Stimulated activated CD4-positive, alpha-beta T cell treated with anti-CD3 and anti-CD28 coated beads, TNF-alpha, amount 100 ng/mL, for 24 hours (primary cell): ENCODE results near the gene ME2.
A peak's percentile ranks its signal among the peaks of the same experiment; 100 is the strongest.
"Not testable (repeated sequence)": the region's sequence is repeated elsewhere in the genome, so short reads cannot be mapped to it uniquely, and the experiment has no call there.

Experiments
- DNase-seq, 3 experiments: peaks; one replicate each; pipeline ENCODE4 v3.0.0-alpha.2; 2020; ENCODE audit warnings: low read depth in 3 of 3

Gene ME2

GRCh38 chr18:50924372-50924771, 45.5 kb downstream of the ME2 start:
- no peak for DNase-seq

GRCh38 chr18:50926521-50926920, 47.6 kb downstream of the ME2 start:
- DNase-seq, result no peak

DNA sequence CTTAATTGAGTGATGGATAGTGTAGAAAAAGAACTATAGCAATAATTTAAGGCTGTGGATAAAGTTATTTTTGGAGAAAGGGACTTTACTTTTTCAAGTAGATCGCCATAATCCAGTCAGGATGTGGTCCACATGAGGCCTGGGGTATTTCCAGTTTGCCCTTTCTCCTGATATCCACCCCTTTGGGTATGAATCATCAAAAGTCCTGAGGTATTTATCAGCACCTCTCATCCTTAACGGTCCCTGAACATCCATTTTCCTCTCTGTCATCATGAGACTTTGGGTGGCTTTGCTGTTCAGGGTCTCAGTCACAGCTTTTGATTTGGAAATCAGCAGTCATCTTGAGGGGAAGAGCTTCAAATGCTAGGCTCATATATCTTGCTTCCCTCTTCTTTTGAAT, 49.6 kb downstream of the ME2 start:
- no peak for DNase-seq

DNA sequence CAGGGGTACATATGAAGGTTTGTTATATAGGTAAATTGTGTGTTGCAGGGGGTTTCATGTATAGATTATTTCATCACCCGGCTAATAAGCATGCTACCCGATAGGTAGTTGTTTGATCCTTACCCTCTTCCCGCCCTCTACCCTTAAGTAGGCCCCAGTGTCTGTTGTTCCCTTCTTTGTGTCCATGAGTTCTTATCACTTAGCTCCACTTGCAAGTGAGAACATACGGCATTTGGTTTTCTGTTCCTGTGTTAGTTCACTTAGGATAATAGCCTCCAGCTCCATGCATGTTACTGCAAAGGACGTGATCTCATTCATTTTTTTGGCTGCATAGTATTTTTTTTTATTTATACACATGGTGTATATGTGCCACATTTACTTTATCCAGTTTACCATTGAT, 54.8 kb downstream of the ME2 start:
- DNase-seq, result no peak

DNA sequence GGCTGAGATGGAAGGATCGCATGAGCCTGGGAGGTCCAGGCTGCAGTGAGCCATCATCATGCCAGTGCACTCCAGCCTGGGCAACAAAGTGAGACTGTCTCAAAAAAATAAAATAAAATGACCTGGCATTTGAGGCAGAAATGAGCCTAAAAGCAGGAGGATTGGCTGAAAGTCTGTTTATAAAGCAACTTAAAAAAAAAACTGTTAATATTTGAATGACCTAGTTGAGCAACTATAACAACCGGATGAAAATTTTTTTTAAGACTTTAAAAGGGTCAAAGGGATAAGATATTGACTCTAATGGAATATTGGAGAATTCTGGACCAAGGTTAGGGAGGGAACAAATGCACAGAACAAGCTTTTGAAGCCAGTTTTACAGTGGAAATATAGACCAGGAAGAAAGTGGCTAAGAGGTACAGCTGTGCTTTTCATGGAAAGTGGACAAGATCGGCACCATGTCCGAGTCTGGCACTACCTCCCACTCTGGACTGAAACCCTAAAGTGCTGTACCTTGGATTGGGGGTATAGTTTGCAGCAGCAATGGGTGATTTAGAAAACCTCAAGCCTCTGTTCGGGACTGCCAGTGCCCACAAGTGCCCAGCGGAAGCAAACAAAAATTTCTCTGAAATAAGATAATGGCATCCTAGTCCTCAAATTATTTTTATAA, 55.8 kb downstream of the ME2 start:
- DNase-seq, result no peak

DNA sequence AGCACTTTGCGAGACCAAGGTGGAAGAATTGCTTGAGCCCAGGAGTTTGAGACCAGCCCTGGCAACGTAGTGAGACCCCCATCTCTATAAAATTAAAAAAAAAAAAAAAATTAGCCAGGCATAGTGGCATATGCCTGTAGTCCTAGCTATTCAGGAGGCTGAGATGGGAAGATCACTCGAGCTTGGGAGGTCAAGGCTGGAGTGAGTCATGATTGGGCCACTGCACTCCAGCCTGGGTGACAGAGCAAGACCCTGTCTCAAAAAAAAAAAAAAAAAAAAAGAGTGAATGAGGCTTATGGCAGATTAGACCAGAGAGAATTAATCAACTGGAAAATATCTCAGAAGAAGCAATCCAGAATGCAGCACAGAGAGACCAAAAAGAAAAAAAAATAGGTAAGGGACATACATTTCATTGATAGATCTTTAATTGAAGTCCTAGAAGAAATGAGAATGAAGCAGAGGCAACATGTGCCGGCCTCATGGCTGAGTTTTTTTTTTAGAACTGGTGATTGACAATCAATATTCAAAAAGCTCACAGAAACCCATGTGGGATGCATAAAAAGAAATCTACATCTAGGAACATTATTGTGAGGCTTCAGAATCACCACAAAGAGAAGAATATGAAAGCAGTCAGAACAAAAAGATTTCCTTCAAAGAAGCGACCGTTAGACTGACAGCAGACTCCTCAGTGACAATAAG, 56.7 kb downstream of the ME2 start:
- DNase-seq, result no peak

GRCh38 chr18:50937183-50937582, 58.3 kb downstream of the ME2 start:
- no peak for DNase-seq

- no peak for DNase-seq
Observed at GRCh38 chr18:50938912-50939311, 60.0 kb downstream of the ME2 start.

DNA sequence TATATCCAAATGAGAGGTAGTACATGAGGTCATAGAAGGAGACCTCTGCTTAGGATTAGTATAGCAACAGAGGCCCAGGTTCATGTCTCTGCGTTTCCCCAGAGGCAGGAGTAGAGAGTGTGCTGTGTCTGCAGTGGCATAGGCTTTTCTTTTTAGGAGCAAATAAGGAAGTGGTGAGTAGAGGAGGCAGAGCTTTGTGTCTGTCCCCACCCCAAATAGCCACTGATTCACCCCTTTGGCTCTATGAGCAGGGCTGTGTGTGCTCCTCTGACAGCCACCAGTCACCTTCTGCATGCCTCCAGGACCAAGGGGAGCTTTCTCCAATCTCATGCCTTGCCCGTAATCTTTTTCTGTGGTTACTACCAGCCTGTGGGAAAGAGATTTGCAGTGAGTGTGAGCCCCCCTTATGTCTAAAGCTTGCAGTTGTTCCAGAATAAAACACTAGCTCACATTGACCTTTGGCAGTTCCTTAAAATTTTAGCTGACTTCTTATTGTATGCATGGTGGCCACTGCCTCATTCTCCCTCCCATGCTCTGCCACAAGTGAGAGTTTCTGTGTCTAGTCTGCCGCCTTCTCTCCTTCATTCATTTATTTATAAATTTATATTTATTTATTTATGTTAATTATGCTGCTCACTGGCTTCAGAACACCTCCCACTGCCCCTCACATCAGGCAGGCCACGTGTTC, 65.5 kb downstream of the ME2 start:
- DNase-seq, result no peak

DNA sequence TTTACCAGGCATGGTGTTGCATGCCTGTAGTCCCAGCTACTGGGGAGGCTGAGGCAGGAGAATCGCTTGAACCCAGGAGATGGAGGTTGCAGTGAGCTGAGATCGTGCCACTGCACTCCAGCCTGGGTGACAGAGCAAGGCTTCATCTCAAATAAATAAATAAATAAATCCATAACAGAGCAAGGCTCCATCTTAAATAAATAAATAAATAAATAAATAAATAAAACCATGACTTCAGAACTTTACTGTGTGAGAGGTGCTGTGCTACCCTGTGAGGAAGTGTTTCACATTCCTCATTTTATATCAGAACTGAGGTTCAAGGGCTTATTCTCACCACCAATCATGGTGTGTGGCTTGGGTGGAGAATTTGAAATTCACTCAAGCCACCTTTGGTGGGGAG, 67.0 kb downstream of the ME2 start:
- DNase-seq, result not testable (repeated sequence)

- no peak for DNase-seq
Observed at GRCh38 chr18:50947899-50948298, 69.0 kb downstream of the ME2 start.

GRCh38 chr18:50949185-50949584, 70.3 kb downstream of the ME2 start:
- no peak for DNase-seq

GRCh38 chr18:50950626-50951025, 71.7 kb downstream of the ME2 start:
- no peak for DNase-seq

DNA sequence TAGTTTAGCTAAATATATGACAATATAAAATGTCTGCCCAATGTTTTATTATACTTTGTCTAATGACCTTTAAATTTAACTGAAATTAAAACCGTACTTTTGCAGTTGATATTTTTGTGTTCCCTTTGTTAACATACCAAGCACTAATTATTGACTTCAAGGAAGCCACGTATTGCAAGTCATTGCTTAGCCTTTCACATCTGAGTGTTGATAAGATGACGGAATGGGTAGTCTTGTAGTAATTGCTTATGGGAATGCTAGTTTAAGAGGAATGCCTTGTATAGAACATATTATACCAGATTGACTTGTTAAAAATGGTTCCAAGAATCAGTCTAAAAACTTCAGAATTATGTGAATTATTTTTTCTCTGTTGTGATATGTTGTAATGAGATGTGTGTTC, 74.9 kb downstream of the ME2 start:
- DNase-seq, result no peak

DNA sequence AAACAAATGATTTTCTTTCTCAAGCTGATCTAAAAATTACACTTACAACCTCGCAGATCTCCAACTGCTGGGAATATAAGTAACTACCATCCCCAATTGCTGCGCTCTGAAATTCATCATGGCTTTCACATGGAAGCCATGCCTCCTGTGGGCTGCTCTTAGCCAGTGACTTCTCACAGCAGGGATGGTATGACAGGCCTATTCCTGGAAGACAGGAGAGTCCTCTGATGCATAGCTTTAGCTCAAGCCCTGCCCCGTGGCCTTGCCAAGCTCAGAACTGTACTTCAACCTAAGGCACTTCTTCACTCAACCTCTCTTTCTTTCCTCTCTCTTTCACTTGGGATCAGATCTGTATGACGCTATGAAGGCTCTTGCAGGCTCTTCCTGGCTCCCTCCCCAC, 76.3 kb downstream of the ME2 start:
- DNase-seq, result no peak

DNA sequence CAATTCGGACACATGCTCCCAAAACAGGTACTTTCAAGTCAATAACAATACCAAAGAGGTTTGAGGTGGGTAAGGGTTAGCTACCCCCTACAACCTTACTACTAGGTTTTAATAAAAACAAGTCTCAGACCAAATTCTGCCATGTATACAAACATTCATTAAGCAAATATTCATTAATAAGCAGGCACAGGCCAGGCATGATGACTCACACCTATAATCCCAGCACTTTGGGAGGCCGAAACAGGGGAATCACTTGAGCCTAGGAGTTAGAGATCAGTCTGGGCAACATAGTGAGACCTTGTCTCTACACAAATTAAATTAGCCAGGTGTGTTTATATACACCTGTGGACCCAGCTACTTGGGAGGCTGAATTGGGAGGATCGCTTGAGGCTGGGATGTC, 77.2 kb downstream of the ME2 start:
- no peak for DNase-seq

DNA sequence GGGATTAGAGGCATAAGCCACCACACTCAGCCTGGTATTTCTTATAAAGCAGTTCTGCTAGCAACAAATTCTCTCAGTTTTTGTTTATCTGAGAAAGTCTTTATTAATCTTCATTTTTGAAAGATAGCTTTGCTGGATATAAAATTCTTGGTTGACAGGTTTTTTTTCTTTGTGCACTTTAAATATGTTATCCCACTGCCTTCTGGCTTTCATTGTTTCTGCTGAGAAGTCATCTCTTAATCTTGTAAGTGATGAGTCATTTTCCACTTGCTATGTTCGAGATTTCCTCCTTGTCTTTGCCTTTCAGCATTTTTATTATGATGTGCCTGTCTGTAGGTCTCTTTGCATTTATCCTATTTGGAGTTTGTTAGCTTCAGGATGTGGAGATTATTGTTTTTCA, 83.1 kb downstream of the ME2 start:
- no peak for DNase-seq

DNA sequence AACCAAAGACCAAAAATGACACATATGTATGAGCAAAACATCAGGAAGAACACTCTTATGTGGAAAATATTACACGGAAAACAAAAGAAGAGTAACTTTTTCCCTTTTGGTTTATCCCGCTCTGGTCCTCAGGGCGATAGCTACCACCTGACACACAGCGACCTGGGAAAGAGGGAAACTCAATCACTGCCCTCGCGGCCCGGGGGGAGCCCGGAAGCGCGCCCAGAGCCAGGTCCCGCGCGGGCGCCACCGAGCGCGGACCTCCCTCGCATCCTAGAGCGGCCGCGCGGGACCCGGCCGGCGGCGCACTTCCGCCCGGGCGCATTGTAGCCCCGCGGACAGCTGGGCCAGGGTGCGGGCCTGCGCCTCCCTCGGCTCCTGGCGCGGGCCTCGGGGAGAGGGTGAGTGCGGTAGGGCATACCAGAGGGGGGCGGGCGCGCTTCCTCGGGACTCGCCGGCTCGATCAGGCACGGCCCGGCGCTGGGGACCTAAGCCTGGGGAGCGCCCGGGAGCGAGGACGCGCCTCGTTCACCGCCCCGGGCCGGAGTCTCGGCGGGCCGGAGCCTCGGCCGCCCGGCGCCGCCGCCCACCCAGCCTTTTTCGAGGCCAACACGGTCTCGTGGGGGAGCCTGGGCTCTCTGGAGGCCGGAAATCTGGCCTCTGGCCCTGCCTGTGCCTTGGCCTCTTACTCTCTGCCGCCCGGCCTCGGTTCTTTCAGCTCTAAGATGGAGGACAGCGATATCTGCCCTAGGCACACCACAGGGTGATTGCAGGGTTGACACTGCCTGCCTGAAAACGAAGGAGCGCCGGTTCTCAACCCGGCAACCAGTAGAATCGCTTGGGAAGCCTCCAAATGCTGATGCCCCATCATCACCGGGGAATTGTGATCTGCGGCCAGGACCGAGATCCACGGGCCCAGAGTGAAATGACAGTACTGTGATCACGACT, 89.1 kb downstream of the ME2 start, which contains the start of gene ELAC1:
TSS of gene ELAC1 (plus strand) at position 327 of the 948 bp plus-strand sequence. CDS start 6,365 bp downstream, outside the sequence.
- peak; percentile 30 to 58 (median 41) for DNase-seq

GRCh38 chr18:50969448-50969847, 90.5 kb downstream of the ME2 start:
- no peak for DNase-seq

- DNase-seq, result no peak
Observed at GRCh38 chr18:50970006-50970405, 91.1 kb downstream of the ME2 start.

DNA sequence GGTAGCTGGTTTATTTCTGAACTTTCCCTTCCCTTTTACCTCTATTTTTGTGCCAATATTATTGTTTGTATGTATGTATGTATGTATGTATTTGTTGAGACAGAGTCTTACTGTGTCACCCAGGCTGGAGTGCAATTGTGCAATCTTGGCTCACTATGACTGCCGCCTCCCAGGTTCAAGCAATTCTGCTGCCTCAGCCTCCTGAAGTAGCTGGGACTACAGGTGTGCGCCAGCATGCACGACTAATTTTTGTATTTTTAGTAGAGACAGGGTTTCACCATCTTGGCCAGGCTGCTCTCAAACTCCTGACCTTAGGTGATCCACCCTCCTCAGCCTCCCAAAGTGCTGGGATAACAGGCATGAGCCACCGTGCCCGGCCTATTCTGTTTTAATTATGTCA, 93.5 kb downstream of the ME2 start:
- not testable (repeated sequence) for DNase-seq
